HepG2 (cell line): ENCODE measurements around the gene HLCS. TPM values are rescaled to one million over a fixed set of nuclear protein-coding genes. Genes with fewer than 3 reads are reported as not detected.

Experiments
- CSRNP1 ChIP-seq: sonication (generic); formaldehyde crosslinking; IDR thresholded peaks from 2 replicates; pipeline ENCODE4 v1.8.1; 2023; ENCODE audit warnings: mild to moderate bottlenecking, missing genetic modification reagents
- DMAP1 ChIP-seq: IDR thresholded peaks from 2 replicates; pipeline ENCODE4 v1.6.1; 2016
- FOSL2 ChIP-seq: sonication (generic); formaldehyde crosslinking; IDR thresholded peaks from 2 replicates; pipeline ENCODE4 v1.4.0; 2020; ENCODE audit warnings: missing genetic modification reagents
- HNF4G ChIP-seq, 2 experiments: sonication (generic) in 1 of 2; formaldehyde crosslinking in 1 of 2; IDR thresholded peaks; 2 replicates each; pipeline versions ENCODE4 v1.4.0 to v1.6.1; 2011 to 2020; ENCODE audit warnings: borderline replicate concordance in 2 of 2, low read depth in 2 of 2, mild to moderate bottlenecking in 2 of 2, low read length in 1 of 2, missing genetic modification reagents in 1 of 2, moderate library complexity in 1 of 2
- NONO ChIP-seq, 2 experiments: fragments of 450-650 bp in 1 of 2; sonication (generic) in 1 of 2; formaldehyde crosslinking in 1 of 2; IDR thresholded peaks in 1 of 2; conservative IDR thresholded peaks in 1 of 2; 2 replicates each; pipeline versions ENCODE4 v1.6.1 to v1.8.0; 2017 to 2022; ENCODE audit warnings: mild to moderate bottlenecking in 1 of 2, missing genetic modification reagents in 1 of 2, moderate library complexity in 1 of 2
- RARG ChIP-seq: sonication (generic); formaldehyde crosslinking; IDR thresholded peaks from 2 replicates; pipeline ENCODE4 v1.4.0; 2020; ENCODE audit warnings: low read depth, mild to moderate bottlenecking, missing genetic modification reagents
- RORA ChIP-seq: sonication (generic); formaldehyde crosslinking; IDR thresholded peaks from 2 replicates; pipeline ENCODE4 v1.5.0; 2020; ENCODE audit warnings: mild to moderate bottlenecking, missing genetic modification reagents, moderate library complexity
- SOX5 ChIP-seq: IDR thresholded peaks from 2 replicates; pipeline ENCODE4 v1.6.1; 2016; ENCODE audit warnings: borderline replicate concordance
- SP5 ChIP-seq: IDR thresholded peaks from 2 replicates; pipeline ENCODE4 v1.6.1; 2016; ENCODE audit warnings: low read depth, borderline replicate concordance
- SRY ChIP-seq: sonication (generic); formaldehyde crosslinking; IDR thresholded peaks from 2 replicates; pipeline ENCODE4 v1.8.0; 2022; ENCODE audit warnings: mild to moderate bottlenecking, missing genetic modification reagents
- THYN1 ChIP-seq: sonication (generic); formaldehyde crosslinking; IDR thresholded peaks from 2 replicates; pipeline ENCODE4 v1.8.1; 2023; ENCODE audit warnings: low read depth, mild to moderate bottlenecking, moderate library complexity, missing genetic modification reagents, borderline replicate concordance
- ZNF274 ChIP-seq: sonication (generic); formaldehyde crosslinking; IDR thresholded peaks from 2 replicates; pipeline ENCODE4 v1.5.1; 2020; ENCODE audit warnings: mild to moderate bottlenecking, missing genetic modification reagents
- ZNF333 ChIP-seq: sonication (generic); formaldehyde crosslinking; IDR thresholded peaks from 2 replicates; pipeline ENCODE4 v1.4.0; 2020; ENCODE audit warnings: mild to moderate bottlenecking, missing genetic modification reagents, borderline replicate concordance
- ZNF441 ChIP-seq: sonication (generic); formaldehyde crosslinking; IDR thresholded peaks from 2 replicates; pipeline ENCODE4 v1.7.0; 2021; ENCODE audit warnings: missing genetic modification reagents, borderline replicate concordance
- ZNF530 ChIP-seq: sonication (generic); formaldehyde crosslinking; IDR thresholded peaks from 2 replicates; pipeline ENCODE4 v1.5.0; 2020; ENCODE audit warnings: low read depth, mild to moderate bottlenecking, missing genetic modification reagents
- ZNF75D ChIP-seq: sonication (generic); formaldehyde crosslinking; IDR thresholded peaks from 2 replicates; pipeline ENCODE4 v1.8.1; 2023; ENCODE audit warnings: missing genetic modification reagents, mild to moderate bottlenecking, borderline replicate concordance
- ZNF772 ChIP-seq: sonication (generic); formaldehyde crosslinking; IDR thresholded peaks from 2 replicates; pipeline ENCODE4 v1.5.0; 2020; ENCODE audit warnings: mild to moderate bottlenecking, missing genetic modification reagents
- ZSCAN31 ChIP-seq: sonication (generic); formaldehyde crosslinking; IDR thresholded peaks from 2 replicates; pipeline ENCODE4 v1.5.0; 2020; ENCODE audit warnings: low read depth, mild to moderate bottlenecking, missing genetic modification reagents
- polyA plus RNA-seq, 8 experiments: library from polyadenylated mRNA; depleted of rRNA in 3 of 8; stranded (reverse) in 7 of 8; unstranded in 1 of 8; fragments of >200 nt; fragmentation: Illumina TruSeq in 4 of 8; extraction: Trizol in 4 of 8; gene quantifications; 2 replicates each; pipeline versions ENCODE4 v1.2.1 to v1.2.3, GENCODE V29; 2011 to 2016; ENCODE audit warnings: low read depth in 4 of 8, missing spikeins in 1 of 8, mixed read lengths in 1 of 8; ENCODE audit not compliant: insufficient read depth in 1 of 8
- total RNA-seq, 5 experiments: library from RNA; depleted of rRNA; stranded (reverse); fragments of >200 nt; fragmentation: Illumina TruSeq; extraction: Trizol; gene quantifications; 2 replicates each; pipeline ENCODE4 v1.2.3, GENCODE V29; 2016; ENCODE audit warnings: low read depth in 1 of 5
- TF ChIP-seq, protein P1 (sequence below): IDR thresholded peaks from 2 replicates; pipeline ENCODE4 v1.6.1; 2016; ENCODE audit warnings: mild to moderate bottlenecking, missing biosample characterization, missing genetic modification reagents
- TF ChIP-seq, protein P2 (sequence below): sonication (generic); formaldehyde crosslinking; conservative IDR thresholded peaks from 2 replicates; pipeline ENCODE4 v1.8.1; 2023; ENCODE audit warnings: missing genetic modification reagents
- TF ChIP-seq, protein P3 (sequence below): sonication (generic); formaldehyde crosslinking; conservative IDR thresholded peaks from 2 replicates; pipeline ENCODE4 v1.8.0; 2022; ENCODE audit warnings: low read depth, missing genetic modification reagents
- TF ChIP-seq, protein P4 (sequence below): sonication (generic); formaldehyde crosslinking; IDR thresholded peaks from 2 replicates; pipeline ENCODE4 v1.8.0; 2023; ENCODE audit warnings: mild to moderate bottlenecking, missing genetic modification reagents

Gene HLCS
- total and polyA plus RNA-seq, 2 of the 13 experiments (the other 11 are each of a cell fraction or from before 2014, with no cell fraction given), result 7.9 to 12.3 TPM

DNA sequence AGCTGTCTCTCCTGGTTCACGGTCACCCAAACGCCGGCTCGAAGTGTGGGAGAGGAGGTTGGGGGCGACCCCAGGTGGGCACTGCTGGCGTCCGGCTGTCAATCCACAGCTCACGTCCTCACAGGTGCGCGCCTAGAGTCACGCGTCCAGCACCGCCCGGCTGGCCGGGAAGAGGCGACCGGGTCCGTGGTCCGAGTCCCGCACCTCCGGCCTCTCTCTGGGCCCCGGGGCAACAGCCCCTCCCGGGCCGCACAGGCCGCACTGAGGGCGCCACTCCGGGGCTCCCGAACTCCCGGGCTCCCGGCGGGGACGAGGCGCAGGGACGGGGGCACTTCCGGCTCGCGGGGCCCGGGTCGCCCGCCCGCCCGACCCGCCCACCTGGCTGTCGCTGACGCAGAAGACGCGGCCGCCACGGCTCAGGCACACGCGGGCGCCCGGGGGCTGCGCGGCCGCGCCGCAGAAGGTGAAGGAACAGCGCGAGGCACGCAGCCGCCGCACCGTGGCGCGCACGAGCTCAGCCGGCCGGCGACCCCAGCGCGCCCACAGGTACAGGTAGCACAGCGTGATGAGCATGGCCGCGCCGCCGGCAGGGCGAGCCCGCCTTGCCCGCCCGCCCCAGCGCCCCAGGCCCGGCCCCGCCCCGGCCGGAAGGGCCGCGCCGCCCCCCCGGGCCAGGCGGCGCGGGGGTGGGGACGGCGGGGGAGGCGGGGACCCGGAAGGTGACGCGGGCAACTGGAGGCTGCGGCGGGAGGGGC lies at the start of gene HLCS (continued):
- TF ChIP-seq, protein P1, sequence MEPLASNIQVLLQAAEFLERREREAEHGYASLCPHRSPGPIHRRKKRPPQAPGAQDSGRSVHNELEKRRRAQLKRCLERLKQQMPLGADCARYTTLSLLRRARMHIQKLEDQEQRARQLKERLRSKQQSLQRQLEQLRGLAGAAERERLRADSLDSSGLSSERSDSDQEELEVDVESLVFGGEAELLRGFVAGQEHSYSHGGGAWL (CRISPR knock-in tag), result peak; percentile 56
- TF ChIP-seq RORA (CRISPR knock-in tag) (no peak), DMAP1 (peak; percentile 43; the same call in 1 of the 2 replicates), ZNF75D (CRISPR knock-in tag) (no peak), ZSCAN31 (peak; percentile 62), FOSL2 (CRISPR knock-in tag) (no peak), ZNF441 (CRISPR knock-in tag) (no peak), RARG (CRISPR knock-in tag) (no peak), THYN1 (CRISPR knock-in tag) (no peak), HNF4G (IDR thresholded peaks at IDR 0.05; ENCODE audit: borderline replicate concordance, low read depth, low read length) (no peak), HNF4G (CRISPR knock-in tag; IDR thresholded peaks at IDR 0.05; ENCODE audit: borderline replicate concordance, low read depth) (no peak), CSRNP1 (CRISPR knock-in tag) (peak; percentile 63; the same call in 1 of the 2 replicates), ZNF772 (CRISPR knock-in tag) (peak; percentile 50; the same call in 1 of the 2 replicates), ZNF333 (CRISPR knock-in tag) (peak; percentile 72; the same call in 1 of the 2 replicates), ZNF274 (CRISPR knock-in tag) (peak; percentile 45; the same call in 1 of the 2 replicates), SP5 (CRISPR knock-in tag) (0 out of 2 replicates have a peak, but pooled peaks have one; percentile 13), SRY (CRISPR knock-in tag) (peak; percentile 80), ZNF530 (CRISPR knock-in tag) (no peak), SOX5 (CRISPR knock-in tag) (no peak), NONO (IDR thresholded peaks at IDR 0.05) (no peak), NONO (CRISPR knock-in tag; conservative IDR thresholded peaks at IDR 0.05) (peak; percentile 13; the same call in 1 of the 2 replicates)
- TF ChIP-seq, protein P2, sequence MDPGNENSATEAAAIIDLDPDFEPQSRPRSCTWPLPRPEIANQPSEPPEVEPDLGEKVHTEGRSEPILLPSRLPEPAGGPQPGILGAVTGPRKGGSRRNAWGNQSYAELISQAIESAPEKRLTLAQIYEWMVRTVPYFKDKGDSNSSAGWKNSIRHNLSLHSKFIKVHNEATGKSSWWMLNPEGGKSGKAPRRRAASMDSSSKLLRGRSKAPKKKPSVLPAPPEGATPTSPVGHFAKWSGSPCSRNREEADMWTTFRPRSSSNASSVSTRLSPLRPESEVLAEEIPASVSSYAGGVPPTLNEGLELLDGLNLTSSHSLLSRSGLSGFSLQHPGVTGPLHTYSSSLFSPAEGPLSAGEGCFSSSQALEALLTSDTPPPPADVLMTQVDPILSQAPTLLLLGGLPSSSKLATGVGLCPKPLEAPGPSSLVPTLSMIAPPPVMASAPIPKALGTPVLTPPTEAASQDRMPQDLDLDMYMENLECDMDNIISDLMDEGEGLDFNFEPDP, result no peak
- TF ChIP-seq, protein P3, sequence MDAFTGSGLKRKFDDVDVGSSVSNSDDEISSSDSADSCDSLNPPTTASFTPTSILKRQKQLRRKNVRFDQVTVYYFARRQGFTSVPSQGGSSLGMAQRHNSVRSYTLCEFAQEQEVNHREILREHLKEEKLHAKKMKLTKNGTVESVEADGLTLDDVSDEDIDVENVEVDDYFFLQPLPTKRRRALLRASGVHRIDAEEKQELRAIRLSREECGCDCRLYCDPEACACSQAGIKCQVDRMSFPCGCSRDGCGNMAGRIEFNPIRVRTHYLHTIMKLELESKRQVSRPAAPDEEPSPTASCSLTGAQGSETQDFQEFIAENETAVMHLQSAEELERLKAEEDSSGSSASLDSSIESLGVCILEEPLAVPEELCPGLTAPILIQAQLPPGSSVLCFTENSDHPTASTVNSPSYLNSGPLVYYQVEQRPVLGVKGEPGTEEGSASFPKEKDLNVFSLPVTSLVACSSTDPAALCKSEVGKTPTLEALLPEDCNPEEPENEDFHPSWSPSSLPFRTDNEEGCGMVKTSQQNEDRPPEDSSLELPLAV (CRISPR knock-in tag), result no peak
- TF ChIP-seq, protein P4, sequence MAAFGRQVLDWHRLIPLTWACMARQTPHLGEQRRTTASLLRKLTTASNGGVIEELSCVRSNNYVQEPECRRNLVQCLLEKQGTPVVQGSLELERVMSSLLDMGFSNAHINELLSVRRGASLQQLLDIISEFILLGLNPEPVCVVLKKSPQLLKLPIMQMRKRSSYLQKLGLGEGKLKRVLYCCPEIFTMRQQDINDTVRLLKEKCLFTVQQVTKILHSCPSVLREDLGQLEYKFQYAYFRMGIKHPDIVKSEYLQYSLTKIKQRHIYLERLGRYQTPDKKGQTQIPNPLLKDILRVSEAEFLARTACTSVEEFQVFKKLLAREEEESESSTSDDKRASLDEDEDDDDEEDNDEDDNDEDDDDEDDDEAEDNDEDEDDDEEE (CRISPR knock-in tag), result peak; percentile 43; the same call in 1 of the 2 replicates
